ENCODE results near the gene SERGEF.
"Not testable (repeated sequence)": the region's sequence is repeated elsewhere in the genome, so short reads cannot be mapped to it uniquely, and the experiment has no call there.

SERGEF gene

GRCh38 chr11:17906436-17906835, 106.4 kb downstream of the SERGEF start:
- peak; percentile 14 for DNase-seq (ENCODE audit: low spot score)

GRCh38 chr11:17905477-17905876, 107.4 kb downstream of the SERGEF start:
- DNase-seq (ENCODE audit: low spot score) = no peak

GRCh38 chr11:17901481-17901880, 111.4 kb downstream of the SERGEF start:
- DNase-seq (ENCODE audit: low spot score) = no peak

- peak; percentile 15 for DNase-seq (ENCODE audit: low spot score)
Observed at GRCh38 chr11:17898782-17899181, 114.1 kb downstream of the SERGEF start.

DNA sequence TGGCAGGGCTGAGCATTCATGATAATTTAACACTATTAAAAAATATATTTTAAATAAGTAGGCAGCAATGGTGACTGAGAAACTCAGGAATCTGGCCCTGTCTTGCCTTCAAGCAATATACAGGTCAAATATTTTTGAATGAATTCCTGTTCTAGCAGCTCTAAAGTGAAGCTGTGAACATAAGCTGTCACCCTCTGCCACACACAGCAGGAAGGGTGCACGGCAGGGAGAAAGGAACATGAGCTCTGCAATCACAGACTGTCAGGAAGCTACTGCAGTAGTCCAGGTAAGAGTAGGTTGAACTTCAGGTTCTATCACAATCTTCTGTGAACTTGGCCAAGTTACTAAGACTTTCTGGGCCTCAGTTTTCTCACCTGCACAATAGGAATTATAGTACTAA, 114.8 kb downstream of the SERGEF start:
- DNase-seq (ENCODE audit: low spot score) = no peak

DNA sequence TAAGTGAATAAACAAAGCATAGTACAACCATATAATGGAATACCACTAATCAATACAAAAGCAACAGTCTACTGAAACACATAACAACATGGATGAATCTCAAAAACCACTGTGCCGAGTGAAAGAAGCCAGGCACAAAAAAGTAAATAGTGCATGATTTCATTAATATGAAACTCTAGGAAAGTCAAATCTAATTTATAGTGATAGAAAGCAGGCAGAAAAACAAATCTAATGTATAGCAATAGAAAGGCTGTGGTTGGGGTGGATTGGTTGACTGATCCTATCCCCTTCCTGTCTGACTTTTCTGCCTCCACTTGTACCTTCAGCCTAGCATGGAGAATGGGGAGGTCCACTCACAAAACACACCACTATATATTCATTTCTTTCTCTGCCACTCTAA, 115.4 kb downstream of the SERGEF start:
- no peak for DNase-seq (ENCODE audit: low spot score)

GRCh38 chr11:17896496-17897151, 116.2 kb downstream of the SERGEF start:
- not testable (repeated sequence) for DNase-seq (ENCODE audit: low spot score)

DNA sequence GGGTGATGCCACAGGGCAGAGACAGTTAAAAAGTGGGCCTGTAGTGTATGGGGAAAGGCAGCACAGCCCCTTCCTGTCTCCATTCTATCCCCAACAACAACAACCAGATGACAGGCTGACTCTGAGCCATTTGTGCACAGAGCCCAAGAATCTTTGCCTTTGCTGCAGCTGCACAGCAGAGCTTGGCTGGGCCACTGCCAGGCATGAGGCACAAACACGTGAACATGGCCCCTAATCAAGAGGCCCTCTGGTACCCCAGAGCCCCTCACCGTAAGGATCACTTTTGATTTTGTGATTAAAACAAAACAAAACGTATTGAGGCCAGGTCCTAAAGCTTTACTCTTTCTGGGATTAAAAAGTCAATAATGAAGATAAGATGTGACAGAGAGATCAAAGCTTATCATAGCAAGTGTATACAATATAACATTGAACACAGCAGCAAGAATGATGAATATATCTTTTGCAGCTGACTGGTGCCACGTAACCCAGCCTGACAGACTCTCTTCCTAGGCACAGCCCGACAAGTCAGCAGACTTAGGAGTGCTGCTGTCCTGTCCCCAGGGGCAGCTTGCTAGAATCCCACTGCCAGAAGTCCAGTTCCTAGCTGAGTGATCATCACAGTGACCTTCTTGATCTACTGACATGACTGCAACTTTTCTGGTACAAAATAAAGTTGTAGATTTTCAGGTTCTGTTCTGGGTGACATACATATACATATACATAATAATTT, 117.8 kb downstream of the SERGEF start:
- DNase-seq (ENCODE audit: low spot score) = no peak

- no peak for DNase-seq (ENCODE audit: low spot score)
Observed at GRCh38 chr11:17892409-17892808, 120.4 kb downstream of the SERGEF start.

GRCh38 chr11:17890325-17890724, 122.5 kb downstream of the SERGEF start:
- DNase-seq (ENCODE audit: low spot score) = no peak

DNA sequence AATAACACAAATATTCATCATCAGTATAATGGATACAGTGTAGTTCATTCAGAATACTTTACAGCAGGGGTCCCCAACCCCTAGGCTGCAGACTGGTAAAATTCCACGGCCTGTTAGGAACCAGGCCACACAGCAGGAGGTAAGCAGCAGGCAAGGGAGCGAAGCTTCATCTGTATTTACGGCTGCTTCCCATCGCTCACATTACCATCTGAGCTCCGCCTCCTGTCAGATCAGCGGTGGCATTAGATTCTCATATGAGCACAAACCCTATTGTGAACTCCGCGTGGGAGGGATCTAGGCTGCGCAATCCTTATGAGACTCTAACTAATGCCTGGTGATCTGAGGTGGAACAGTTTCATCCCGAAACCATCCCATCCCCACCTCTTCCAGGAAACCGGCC, 125.1 kb downstream of the SERGEF start:
- no peak for DNase-seq (ENCODE audit: low spot score)

GRCh38 chr11:17883946-17884345, 128.9 kb downstream of the SERGEF start:
- no peak for DNase-seq (ENCODE audit: low spot score)

DNA sequence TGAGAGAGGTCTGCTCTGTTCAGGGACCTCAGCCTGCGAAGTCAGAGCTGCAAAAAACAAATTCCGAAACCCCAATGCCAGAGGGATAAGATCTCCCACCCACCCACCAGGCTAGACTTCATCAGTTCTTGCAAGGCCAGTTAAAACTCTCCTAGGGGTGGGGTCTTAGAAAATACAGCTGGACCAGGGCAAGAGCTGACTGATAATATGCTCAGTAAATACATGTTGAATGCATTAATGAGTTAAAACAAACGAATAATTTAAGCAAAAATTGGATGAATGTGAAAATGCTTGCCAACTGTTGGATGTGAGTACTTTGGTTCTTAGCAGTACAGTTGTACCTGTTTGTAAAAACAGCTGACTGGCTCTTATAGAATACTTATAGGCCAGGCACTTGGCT, 129.8 kb downstream of the SERGEF start:
- DNase-seq (ENCODE audit: low spot score) = no peak

DNA sequence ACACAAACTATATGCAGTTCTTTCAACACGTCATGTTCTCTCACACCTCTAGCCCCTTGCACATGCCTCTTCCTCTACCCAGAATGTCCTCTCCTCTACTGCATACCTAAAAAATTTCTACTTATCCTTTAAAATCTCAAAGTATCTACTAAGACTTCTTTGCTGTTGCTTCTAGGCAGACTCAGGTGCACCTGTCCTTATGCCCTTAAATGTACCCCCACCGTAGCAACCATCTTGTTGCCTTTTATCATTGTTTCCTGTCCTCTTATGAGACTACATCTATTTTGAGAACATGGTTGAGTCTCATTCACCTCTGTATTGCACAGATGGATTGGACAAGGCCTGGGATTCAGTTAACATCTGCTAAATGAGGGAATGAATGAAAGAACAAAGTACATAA, 134.1 kb downstream of the SERGEF start:
- no peak for DNase-seq (ENCODE audit: low spot score)

DNA sequence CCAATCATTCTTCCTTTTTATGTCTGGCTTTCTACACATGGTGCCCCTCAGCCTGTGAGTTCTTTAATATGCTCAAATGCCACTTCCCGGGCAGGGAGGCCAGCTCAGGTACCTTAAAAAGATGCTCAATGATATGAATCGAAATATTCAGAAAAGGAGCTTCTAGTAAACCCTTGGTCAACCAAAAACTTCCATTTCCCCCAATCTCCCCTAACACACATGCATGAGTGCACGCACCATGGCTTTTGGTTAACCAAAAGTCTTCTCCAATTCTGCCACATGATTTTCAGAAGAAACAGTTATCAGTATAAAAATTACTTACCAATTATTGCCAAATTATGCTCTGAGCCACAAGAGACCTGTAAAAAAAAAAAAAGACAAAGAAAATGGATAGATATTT, 135.0 kb downstream of the SERGEF start:
- DNase-seq (ENCODE audit: low spot score) = no peak

GRCh38 chr11:17876827-17877226, 136.0 kb downstream of the SERGEF start:
- DNase-seq (ENCODE audit: low spot score) = no peak

DNA sequence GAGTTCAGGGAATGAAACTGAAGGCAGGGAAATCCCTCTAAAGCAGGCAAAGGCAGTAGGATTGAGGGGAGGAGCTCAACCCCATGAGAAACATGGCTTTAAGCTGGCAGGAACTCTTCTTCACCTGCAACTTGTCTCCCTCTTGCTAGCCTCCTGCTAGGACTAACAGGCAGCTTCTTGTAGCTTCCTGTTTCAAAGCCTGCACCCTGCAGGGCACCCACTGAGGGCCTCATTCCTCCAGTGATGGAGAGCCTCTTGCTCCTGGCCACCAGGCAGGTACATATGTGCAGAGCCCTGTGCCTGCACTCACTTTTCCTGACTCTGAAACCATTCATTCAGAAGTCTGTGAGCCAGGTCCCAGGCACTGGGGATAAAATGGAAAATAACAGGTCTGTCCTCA, 137.0 kb downstream of the SERGEF start:
- DNase-seq (ENCODE audit: low spot score) = no peak

GRCh38 chr11:17873586-17873985, 139.3 kb downstream of the SERGEF start:
- no peak for DNase-seq (ENCODE audit: low spot score)

GRCh38 chr11:17868398-17868797, 144.4 kb downstream of the SERGEF start:
- not testable (repeated sequence) for DNase-seq (ENCODE audit: low spot score)

DNA sequence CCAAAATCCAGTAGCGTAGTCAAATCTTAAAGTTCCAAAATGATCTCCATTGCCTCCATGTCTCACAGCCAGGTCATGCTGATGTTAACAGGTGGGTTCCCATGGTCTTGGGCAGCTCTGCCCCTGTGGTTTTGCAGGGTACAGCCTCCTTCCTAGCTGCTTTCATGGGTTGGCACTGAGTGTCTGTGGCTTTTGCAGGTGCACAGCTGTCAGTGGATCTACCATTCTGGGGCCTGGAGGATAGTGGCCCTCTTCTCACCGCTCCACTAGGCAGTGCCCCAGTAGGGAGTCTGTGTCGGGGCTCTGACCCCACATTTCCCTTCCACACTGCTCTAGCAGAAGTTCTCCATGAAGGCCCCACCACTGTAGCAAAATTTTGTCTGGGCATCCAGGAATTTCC, 145.5 kb downstream of the SERGEF start:
- DNase-seq (ENCODE audit: low spot score) = no peak

- DNase-seq (ENCODE audit: low spot score) = no peak
Observed at GRCh38 chr11:17865765-17866428, 146.9 kb downstream of the SERGEF start.

- peak; percentile 28 for DNase-seq (ENCODE audit: low spot score)
Observed at GRCh38 chr11:17864478-17864941, 148.3 kb downstream of the SERGEF start.
